HG03520 (cell line): Measurements from ENCODE around the gene TGFBR3L.
"Not testable (repeated sequence)": the region's sequence is repeated elsewhere in the genome, so short reads cannot be mapped to it uniquely, and the experiment has no call there.

Experiments used
- ATAC-seq: cut with Tn5 transposase; IDR thresholded peaks from one replicate; pipeline ENCODE4 v1.9.1; 2021; ENCODE audit warnings: mild to moderate bottlenecking, moderate library complexity; ENCODE audit not compliant: unreplicated experiment

TGFBR3L gene

DNA sequence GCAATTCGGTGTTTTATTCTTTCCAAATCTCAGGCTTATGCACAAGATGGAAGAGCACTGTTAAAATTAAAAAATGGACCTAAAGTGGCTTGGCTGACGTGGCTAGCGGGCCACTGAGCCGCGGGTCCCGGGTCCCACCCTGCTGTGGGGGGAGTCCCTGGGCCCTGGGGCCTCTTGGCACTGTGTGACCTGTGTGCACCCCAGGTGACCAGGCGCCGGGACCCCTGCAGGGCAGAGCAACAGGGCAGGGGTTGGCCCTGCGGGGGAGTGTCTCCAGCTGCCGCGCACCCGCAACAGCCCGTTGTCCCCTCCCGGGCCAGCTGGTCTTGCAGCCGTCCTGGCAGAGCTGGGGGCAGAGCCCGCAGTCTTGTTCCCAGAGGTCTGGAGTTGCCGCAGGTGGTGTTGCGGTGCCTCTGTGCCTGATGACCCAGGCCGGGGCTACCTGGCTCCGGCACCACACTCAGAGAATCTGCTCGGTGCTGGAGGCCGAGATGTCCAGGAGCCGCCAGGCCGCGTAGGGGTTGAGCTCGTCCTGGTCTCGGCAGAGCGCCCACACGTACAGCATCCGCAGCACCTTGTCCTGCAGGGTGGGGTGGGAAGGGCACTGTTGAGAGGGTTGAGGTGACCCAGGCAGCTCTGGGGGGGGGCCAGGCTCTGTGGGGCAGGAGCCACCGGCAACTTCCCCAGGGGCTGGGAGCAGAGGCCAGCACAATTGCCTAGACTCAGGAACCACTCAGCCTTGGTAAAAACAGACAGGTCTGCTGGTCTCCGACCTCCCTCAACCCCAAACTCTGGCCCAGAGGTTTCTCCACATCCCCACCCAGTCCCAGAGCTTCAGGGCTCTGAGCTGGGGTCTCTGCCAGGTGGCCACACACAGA is 12.3 kb downstream of the TGFBR3L start:
- ATAC-seq: no peak

GRCh38 chr19:7927605-7928333 is 13.1 kb downstream of the TGFBR3L start:
- ATAC-seq: no peak

DNA sequence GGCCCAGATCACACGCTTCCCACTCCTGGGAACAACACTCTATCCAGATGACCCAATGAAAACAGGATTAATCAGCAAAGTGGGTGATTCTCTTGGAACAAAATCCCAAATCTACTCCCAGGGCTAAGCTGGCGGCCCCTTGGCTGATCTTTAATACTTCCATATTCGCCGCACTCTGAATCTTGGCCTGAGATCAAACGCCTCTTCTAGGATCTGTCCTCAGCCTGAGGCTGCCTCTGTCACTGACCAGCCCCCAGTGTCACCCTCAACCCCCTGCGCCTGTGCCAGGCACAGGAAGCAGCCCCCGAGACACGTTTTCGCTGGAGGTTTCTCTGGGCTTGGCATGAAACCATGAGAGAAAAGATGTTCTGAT is 13.7 kb downstream of the TGFBR3L start:
- ATAC-seq: no peak

DNA sequence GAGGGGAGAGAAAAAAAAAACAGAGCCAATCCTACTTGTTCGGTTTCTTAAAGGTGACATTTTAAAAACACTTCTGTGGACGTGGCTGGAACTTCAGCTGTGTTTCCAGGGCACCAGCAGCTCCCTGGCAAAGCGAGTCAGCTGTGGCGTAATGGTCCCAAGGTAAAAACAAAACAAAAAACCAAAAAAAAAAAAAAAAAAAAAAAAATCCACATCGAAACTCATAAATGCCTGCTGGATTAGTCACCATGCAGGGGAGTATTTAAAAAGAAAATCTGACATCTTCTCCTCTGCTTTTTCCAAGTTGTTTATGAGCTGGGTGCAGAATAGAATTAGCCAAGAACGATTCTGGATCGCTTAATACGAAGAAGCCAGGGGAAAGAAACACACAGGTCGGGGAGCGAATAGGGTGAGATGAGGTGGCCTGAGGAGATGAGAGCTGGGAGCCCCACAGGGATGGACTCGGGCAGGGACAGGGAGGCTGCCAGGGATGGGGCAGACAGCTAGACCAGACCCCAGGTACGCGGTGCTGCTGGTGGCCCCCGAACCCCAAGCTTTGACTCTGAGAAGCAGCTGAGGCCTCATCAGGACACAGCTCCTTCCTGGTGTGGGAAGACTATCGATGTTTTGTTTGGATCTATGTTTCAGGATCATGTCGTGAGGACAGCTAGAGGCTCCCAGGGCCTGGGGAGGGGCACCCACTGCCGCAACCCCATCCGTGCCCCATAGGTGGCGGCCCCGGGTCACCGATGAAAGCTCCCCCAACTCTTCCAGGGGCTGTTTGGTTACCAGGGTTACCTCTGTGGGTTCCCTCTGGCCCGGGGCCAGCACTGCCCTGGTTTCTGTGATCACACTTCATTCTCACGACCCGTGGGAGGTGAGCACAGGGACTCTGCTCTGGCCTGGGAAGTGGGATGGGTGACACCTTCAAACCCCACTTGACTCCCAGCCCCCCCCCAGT is 14.4 kb downstream of the TGFBR3L start:
- ATAC-seq: no peak

GRCh38 chr19:7930030-7930429 is 15.4 kb downstream of the TGFBR3L start:
- not testable (repeated sequence) for ATAC-seq

DNA sequence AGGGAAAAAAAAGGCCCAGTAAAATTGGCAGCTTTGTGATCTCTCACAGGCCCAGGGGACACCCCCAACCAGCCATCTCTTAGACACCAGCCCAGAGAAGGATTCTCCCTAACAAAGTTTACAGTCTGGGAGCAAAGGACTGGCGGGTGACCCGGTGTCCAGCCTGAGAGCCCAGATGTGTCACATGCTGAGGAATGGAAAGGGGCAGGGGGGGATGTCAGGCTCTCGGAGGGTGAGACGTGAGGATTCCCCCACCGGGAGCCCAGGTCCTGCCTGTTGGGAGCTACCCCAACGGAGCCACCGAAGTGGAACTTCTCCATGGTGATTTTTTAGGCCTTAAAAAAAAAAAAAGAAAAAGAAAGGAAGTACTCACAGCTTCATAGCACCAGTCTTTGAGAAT is 16.1 kb downstream of the TGFBR3L start:
- no peak for ATAC-seq

DNA sequence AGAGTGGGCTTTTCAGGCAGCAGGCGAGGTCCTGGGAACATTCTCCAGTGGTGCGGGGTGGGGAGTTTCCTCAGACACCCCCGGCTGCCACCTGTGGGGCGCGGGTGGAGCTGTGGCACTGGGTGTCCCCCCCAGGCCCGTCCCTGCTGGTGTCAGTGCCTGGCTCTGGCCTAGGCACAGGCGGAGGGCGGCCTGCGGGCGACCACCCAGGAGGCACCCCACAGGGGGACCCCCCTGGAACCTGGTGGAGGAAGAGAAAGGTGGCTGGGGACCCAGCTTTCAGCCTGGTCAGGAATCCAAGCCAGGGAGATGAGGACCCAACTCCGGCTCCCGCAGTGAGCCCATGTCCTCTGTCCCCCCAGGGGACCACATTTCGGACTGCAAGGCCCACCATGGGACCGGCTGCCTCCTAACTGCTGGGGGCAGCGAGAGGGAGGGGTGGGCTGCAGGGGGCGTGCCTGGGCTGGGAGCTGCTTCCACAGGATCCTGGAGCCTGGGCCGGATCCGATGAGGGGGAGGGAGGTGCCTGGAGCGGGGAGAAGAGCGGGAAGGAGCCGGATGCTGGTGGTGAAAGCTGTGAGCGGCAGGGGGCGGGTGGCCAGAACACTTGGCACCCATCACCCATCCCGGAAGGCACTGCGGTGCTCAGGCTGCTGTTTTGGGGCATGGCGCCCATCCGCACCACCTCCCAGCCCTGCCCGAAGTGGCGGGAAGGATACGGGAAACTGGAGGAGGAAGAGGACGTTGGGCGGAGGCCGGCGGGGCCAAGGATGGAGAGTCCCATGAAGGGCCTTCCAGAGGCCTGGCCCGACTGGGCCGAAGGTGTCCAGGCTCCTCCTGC is 16.8 kb downstream of the TGFBR3L start:
- ATAC-seq: no peak

DNA sequence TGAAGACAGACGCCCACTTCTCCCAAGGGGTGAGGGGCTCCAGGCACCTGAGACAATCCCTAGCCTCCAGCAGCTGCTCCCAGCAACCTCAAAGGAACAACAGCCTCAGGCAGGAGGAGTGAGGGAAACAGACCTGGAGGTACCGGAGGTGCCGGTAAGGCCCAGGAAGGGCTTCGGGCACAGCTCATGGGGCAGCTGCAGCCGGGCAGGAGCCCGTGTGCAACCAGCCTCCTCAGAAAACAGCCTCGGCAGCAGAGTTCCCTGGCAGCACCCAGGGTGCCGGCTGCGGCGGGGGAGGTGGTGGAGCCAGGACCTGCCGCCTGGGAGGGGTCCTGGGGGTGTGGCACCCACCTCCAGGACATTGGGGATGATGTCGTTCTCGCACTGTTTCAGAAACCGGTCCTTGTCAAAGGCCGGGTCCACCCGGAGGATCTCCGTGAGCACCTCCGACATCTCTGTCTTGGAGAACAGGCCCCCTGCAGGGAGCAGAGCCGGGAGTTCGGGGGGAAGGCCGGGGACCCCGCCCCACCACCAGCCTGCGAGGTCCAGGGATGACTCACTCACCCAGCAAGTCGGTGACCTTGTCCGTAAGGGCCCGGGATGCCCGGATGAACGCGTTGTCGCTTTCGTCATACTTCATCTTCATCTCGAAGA is 17.8 kb downstream of the TGFBR3L start:
- ATAC-seq: no peak

DNA sequence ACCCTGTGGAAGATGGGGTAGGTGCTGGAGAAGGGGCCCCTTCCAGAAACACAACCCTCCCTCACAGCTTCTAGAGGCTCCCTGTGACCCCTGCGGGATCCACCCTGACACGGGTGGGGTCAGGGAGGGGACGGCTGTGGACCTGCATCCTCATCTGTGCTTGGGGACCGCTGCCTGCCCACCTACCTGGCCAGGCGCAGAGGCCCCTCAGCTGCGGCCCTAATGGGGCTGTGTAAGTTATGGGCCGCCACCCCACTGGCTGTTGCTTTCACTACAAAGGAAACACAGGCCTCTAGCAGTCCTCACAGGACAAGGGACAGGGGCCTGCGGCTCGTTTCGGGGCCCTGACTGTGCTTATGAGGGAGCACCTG is 18.3 kb downstream of the TGFBR3L start:
- ATAC-seq: no peak

DNA sequence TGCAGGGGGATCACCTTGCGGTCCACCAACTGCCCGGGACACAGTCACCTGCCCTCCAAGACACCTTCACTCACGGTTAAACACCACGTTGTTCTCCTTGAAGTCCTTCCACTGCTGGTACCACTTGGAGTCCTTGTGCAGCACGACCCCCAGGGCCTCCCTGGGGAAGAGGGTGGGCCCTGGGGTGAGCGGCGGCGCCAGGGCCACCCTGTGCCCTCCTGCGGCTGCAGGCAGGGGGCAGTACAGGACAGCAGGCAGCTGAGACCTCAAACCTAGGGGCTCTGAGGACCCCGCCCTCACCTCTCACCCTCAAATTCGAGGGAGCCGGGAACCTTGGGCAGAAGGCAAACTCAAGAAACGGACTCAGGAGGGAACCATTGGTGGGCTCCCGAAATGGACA is 18.8 kb downstream of the TGFBR3L start:
- ATAC-seq: no peak

DNA sequence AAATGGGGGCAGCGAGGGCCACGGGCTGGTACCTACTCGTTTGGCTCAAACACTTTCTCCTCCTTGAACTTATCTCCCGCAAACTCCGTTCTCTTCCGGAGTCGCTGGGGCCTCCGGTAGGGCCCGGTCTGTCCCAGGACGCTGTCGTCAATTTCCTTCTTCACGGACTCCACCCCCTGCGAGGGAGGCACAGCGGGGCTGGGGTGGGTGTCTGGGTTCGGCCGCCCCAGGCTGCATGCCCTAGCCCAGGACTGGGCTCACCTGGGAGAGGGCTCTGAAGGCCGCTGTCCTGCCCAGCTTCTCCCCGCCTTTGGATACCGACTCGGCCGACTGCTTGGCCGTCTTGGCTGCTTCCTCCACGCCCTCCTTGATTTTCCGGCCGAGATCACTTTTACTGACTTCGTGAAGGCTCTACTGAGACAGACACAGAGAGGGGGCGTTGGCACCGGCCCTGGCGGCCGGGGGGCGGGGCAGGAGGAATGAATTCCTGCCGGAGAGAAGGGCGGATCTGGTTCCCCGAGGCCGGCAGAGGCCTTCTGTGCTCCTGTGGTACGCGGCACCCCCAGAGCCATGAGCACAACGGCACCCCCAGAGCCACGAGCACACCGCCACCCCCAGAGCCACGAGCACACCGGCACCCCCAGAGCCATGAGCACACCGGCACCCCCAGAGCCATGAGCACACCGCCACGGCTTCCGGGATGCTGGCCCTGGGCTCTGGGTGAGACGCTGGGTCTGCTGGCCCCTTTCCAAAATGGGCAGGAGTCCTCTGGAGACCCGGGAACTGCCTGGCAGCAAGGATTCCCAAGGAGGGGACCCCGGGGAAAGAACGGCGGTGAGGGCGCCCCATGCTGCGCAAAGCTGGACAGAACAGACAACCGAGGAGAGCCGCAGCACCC is 19.4 kb downstream of the TGFBR3L start:
- ATAC-seq: no peak

- no peak for ATAC-seq
Observed at GRCh38 chr19:7934766-7935165, 20.1 kb downstream of the TGFBR3L start.

GRCh38 chr19:7940841-7941240 is 26.2 kb downstream of the TGFBR3L start:
- no peak for ATAC-seq

GRCh38 chr19:7941895-7942596 is 27.4 kb downstream of the TGFBR3L start:
- no peak for ATAC-seq

DNA sequence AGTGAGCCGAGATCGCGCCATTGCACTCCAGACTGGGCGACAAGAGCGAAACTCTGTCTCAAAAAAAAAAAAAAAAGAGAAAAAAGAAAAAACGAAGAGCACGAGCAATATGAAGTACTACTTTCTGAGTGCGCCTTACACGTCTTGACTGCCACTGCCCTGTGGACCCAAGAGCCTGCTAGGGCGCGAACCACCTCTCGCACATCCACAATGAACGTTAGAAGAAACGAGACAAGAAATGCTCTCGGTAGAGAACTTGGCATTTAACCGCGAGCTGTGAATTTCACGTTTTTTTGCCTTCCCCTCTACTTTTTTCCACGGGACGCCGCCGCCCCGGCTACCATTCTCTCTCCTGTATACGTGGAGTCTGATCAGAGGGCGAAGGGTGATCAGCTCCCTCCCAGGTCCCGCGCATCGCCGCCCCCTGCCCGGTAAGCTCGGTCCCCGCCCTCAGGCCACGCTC is 28.4 kb downstream of the TGFBR3L start:
- ATAC-seq: no peak

- peak; percentile 92 for ATAC-seq
Observed at GRCh38 chr19:7943444-7944176, 29.0 kb downstream of the TGFBR3L start, which contains the start of gene TIMM44. TIMM44 (minus strand) TSS chr19:7943666; CDS start chr19:7943651, 15 bp downstream.

DNA sequence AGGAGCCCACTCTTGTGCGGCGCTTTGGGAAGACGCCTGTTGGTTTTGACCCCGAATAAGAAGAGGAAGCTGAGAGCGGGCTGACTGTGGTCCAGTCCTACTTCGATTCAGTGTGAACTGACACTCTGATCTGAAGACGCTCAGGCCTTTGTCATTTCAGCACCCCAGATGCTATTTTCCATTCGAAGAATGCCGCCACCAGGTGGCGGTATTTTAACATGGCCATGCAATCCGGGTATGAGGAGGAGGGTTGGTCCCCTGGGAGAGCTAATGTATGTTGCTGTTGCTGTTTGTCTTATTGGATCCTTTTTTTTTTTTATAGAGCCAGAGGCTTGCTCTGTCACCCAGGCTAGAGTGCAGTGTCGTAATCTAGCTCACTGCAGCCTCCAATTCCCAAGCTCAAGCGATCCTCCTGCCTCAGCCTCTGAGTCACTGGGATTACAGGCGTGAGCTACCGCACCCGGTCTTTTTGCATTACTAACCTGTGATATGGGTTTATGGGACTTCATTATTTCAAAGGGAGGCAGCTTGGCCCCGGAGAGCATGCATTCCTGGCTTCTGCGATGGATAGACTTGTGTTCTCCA is 29.6 kb downstream of the TGFBR3L start:
- peak; percentile 10 for ATAC-seq
